ENCODE results near the gene COL6A5.
A peak's percentile ranks its signal among the peaks of the same experiment; 100 is the strongest.

COL6A5 gene

GRCh38 chr3:130480736-130481135 is 135.3 kb downstream of the COL6A5 start:
- Histone ChIP-seq H3F3A (ENCODE audit: insufficient read depth, low read length) (no peaks in the 10 kb centered on the region), H3K79me2 (ENCODE audit: insufficient read depth, low read length) (no peaks in the 10 kb centered on the region), H3K4me3 (ENCODE audit: low read depth, low read length, poor library complexity, severe bottlenecking) (no peak overlapping the region), H3K9me3 (ENCODE audit: low read length) (no peaks in the 10 kb centered on the region), H3K4me1 (ENCODE audit: insufficient read depth, low read length, severe bottlenecking) (no peaks in the 10 kb centered on the region), H4K20me1 (ENCODE audit: insufficient read depth, low read length) (no peaks in the 10 kb centered on the region), H3K9ac (ENCODE audit: low read length) (no peak overlapping the region), H3K27me3 (ENCODE audit: insufficient read depth, low read length) (no peaks in the 10 kb centered on the region), H3K4me2 (ENCODE audit: low read length) (no peak overlapping the region), H2AFZ (ENCODE audit: low read length) (no peak overlapping the region), H3K27ac (ENCODE audit: low read depth, low read length, poor library complexity, severe bottlenecking) (no peak overlapping the region), H3K36me3 (ENCODE audit: insufficient read depth, low read length) (no peaks in the 10 kb centered on the region), H3K9me2 (ENCODE audit: low read depth, low read length) (no peaks in the 10 kb centered on the region)
- peak; percentile 17; the same call in 1 of the 2 replicates for TF ChIP-seq CTCF (IDR thresholded peaks at IDR 0.05; ENCODE audit: low read length)
- TF ChIP-seq EZH2 (IDR thresholded peaks at IDR 0.05; ENCODE audit: borderline replicate concordance, low read length), result no peak

GRCh38 chr3:130488288-130488687 is 142.8 kb downstream of the COL6A5 start:
- H3K27me3 ChIP-seq (ENCODE audit: insufficient read depth, low read length), result no peaks in the 10 kb centered on the region
- no peaks in the 10 kb centered on the region for H3K79me2 ChIP-seq (ENCODE audit: insufficient read depth, low read length)
- no peaks in the 10 kb centered on the region for H4K20me1 ChIP-seq (ENCODE audit: insufficient read depth, low read length)
- no peak overlapping the region for H3K4me2 ChIP-seq (ENCODE audit: low read length)
- no peak overlapping the region for H3K4me3 ChIP-seq (ENCODE audit: low read depth, low read length, poor library complexity, severe bottlenecking)
- TF ChIP-seq EZH2 (IDR thresholded peaks at IDR 0.05; ENCODE audit: borderline replicate concordance, low read length), result no peak
- TF ChIP-seq CTCF (IDR thresholded peaks at IDR 0.05; ENCODE audit: low read length), result no peak
- no peaks in the 10 kb centered on the region for H3K9me2 ChIP-seq (ENCODE audit: low read depth, low read length)
- H3K4me1 ChIP-seq (ENCODE audit: insufficient read depth, low read length, severe bottlenecking), result no peaks in the 10 kb centered on the region
- H2AFZ ChIP-seq (ENCODE audit: low read length), result no peak overlapping the region
- H3K9me3 ChIP-seq (ENCODE audit: low read length), result no peaks in the 10 kb centered on the region
- no peaks in the 10 kb centered on the region for H3K36me3 ChIP-seq (ENCODE audit: insufficient read depth, low read length)
- no peaks in the 10 kb centered on the region for H3F3A ChIP-seq (ENCODE audit: insufficient read depth, low read length)
- no peak overlapping the region for H3K9ac ChIP-seq (ENCODE audit: low read length)
- H3K27ac ChIP-seq (ENCODE audit: low read depth, low read length, poor library complexity, severe bottlenecking), result no peak overlapping the region

GRCh38 chr3:130488769-130489450 is 143.4 kb downstream of the COL6A5 start:
- no peaks in the 10 kb centered on the region for H3K4me1 ChIP-seq (ENCODE audit: insufficient read depth, low read length, severe bottlenecking)
- no peak overlapping the region for H3K4me3 ChIP-seq (ENCODE audit: low read depth, low read length, poor library complexity, severe bottlenecking)
- H3F3A ChIP-seq (ENCODE audit: insufficient read depth, low read length), result no peaks in the 10 kb centered on the region
- no peak overlapping the region for H2AFZ ChIP-seq (ENCODE audit: low read length)
- no peak overlapping the region for H3K4me2 ChIP-seq (ENCODE audit: low read length)
- TF ChIP-seq EZH2 (IDR thresholded peaks at IDR 0.05; ENCODE audit: borderline replicate concordance, low read length) (no peak), CTCF (IDR thresholded peaks at IDR 0.05; ENCODE audit: low read length) (no peak)
- H4K20me1 ChIP-seq (ENCODE audit: insufficient read depth, low read length), result no peaks in the 10 kb centered on the region
- no peaks in the 10 kb centered on the region for H3K79me2 ChIP-seq (ENCODE audit: insufficient read depth, low read length)
- H3K9ac ChIP-seq (ENCODE audit: low read length), result no peak overlapping the region
- no peaks in the 10 kb centered on the region for H3K9me2 ChIP-seq (ENCODE audit: low read depth, low read length)
- H3K9me3 ChIP-seq (ENCODE audit: low read length), result no peaks in the 10 kb centered on the region
- H3K36me3 ChIP-seq (ENCODE audit: insufficient read depth, low read length), result no peaks in the 10 kb centered on the region
- no peaks in the 10 kb centered on the region for H3K27me3 ChIP-seq (ENCODE audit: insufficient read depth, low read length)
- no peak overlapping the region for H3K27ac ChIP-seq (ENCODE audit: low read depth, low read length, poor library complexity, severe bottlenecking)

All from OCI-LY1 (cell line).